ENCODE results near the gene MRPL49. TPM values are rescaled to one million over a fixed set of nuclear protein-coding genes. Genes with fewer than 3 reads are reported as not detected.

MRPL49 gene
- total RNA-seq, 1 donor from 2014 or later: 53.7 TPM

DNA sequence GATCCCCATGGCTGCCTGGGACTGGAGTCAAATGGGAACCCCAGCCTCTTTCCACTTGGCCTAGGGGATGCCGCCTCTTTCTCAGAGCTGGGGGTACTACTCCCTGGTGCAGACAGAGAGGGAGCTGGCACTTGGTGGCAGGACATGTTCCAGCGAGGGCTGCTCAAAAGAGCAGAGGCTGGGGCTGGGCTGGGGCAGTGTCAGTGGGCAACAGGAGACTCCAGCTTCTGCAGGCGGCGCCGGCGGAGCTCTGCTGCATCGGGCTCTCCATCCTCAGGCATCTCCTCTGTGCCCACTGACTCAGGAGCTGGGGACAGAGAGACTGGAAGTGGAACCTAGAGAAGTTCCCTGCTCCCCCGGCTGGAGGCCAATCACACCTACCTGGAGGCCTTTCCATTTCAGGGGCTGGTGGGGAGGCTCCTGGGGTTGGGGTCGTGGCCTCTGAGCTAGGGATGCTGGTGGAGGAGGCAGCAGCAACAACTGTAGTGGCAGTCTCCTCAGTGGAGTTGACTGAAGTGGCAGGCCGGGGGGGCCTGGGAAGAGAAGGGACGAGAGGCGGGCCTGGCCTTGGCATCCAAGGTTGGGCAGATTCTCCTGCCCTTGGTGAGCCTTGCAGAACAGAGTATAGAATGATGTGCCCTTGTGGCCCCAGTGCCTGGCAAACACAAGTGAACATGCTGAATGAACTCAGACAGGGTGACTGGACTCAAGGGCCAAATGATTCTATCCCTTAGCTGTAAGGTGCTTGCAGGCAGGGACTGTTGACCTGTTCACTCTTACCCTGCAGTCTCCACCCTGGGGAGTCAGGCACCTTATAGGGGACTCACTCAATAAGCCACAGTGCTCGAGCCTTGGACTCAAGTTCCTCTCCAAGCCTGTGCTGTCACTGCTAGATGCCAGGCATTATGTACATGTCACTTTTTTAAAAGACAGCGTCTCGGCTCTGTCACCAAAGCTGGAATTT lies 6.3 kb downstream of the MRPL49 start:
- no peak for ATAC-seq
- H3K27me3 ChIP-seq: no peaks in the 10 kb centered on the region
- TF ChIP-seq, protein P1, sequence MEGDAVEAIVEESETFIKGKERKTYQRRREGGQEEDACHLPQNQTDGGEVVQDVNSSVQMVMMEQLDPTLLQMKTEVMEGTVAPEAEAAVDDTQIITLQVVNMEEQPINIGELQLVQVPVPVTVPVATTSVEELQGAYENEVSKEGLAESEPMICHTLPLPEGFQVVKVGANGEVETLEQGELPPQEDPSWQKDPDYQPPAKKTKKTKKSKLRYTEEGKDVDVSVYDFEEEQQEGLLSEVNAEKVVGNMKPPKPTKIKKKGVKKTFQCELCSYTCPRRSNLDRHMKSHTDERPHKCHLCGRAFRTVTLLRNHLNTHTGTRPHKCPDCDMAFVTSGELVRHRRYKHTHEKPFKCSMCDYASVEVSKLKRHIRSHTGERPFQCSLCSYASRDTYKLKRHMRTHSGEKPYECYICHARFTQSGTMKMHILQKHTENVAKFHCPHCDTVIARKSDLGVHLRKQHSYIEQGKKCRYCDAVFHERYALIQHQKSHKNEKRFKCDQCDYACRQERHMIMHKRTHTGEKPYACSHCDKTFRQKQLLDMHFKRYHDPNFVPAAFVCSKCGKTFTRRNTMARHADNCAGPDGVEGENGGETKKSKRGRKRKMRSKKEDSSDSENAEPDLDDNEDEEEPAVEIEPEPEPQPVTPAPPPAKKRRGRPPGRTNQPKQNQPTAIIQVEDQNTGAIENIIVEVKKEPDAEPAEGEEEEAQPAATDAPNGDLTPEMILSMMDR (IDR thresholded peaks at IDR 0.05): no peak
- peaks cover 87% of the 10 kb centered on the region for H3K36me3 ChIP-seq
- H3K27ac ChIP-seq: no peak overlapping the region
- no peak for DNase-seq
- H3K4me1 ChIP-seq: peaks cover 15% of the 10 kb centered on the region
- intact Hi-C loops (cut with DNase I): no loop called here
- no peaks in the 10 kb centered on the region for H3K9me3 ChIP-seq
- no peak overlapping the region for H3K4me3 ChIP-seq

DNA sequence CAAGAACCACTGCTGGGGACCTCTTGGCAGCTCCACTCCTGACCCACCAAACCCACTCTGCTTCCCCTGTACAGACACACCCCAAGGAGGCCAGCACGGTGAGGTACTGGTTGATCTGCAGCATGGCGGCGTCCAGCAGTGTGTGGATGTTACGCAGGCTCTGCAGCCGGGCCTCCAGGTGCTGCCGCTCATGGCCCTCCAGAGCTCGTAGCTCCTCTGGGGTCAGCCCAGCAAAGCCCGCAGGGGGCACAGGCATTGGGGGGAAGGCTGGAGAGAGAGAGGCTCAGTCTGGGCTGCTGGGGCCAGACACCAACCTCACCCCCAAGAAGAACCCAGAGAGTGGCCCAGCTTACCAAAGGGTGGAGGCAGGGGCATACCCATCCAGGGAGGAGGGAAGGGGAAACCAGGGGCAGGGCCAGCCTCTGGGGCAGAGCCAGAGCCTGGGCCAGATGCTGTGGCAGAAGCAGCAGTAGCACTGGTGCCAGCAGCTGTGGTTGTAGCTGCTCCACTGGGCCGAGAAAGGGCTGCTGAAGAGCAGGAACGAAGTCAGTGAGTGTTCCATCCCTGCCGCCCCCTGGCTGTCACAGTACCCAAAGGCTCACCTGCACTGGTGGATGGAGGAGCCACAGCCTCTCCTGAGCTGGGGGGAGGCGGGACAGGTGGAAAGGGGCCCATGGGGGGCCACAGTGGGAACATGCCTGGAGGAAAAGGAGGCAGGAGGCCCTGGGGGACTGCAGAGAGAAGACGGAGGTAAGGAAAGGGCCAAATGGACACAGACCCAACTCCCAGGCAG lies 7.7 kb downstream of the MRPL49 start:
- Histone ChIP-seq H3K4me1 (peaks cover 17% of the 10 kb centered on the region), H3K27me3 (no peaks in the 10 kb centered on the region), H3K9me3 (no peaks in the 10 kb centered on the region), H3K4me3 (no peak overlapping the region), H3K27ac (no peak overlapping the region), H3K36me3 (peaks cover 80% of the 10 kb centered on the region)
- TF ChIP-seq, protein P1 (IDR thresholded peaks at IDR 0.05): no peak
- ATAC-seq (no peak), DNase-seq (peak; percentile 52)
- intact Hi-C loops (cut with DNase I): no loop called here

DNA sequence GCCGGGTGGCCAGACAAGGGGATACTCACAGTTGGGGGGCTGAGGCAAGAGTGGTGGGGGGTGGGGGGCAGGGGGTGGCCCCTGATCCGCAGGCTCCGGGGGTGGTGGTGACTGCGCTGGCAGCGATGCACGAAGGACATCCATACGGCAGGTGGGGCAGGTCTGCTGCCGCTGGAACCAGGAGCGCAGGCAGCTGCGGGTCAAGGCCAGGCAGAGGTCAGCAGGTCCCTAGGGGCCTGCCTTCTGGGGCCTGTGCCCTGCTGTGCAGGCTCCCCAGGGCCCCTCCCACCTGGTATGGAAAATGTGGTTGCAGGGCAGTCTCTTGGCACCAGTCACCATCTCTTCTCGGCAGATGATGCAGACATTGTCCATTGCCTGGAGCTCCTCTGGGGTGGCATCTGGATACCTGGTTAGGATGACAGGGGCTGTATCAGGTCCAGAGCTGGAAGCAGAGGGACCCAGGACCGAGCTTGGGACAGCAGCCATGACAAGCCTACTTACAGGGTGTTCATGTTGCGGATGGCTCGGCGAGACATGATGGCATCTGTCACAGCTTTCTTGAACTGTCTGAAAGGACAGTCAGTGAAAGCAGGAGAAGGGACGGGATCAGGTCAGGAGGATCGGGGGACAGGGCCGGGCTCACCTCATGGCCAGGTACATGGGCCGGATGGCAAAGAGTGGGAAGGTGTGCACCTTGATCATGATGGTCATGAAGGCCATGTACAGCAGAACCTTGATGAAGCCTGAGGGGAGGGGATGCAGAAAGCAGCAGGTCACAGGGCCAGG lies 8.7 kb downstream of the MRPL49 start:
- H3K9me3 ChIP-seq: no peaks in the 10 kb centered on the region
- ATAC-seq: no peak
- H3K36me3 ChIP-seq: peaks cover 70% of the 10 kb centered on the region
- TF ChIP-seq, protein P1 (IDR thresholded peaks at IDR 0.05): no peak
- H3K27me3 ChIP-seq: no peaks in the 10 kb centered on the region
- no peak overlapping the region for H3K27ac ChIP-seq
- peak; percentile 52 for DNase-seq
- peaks cover 22% of the 10 kb centered on the region for H3K4me1 ChIP-seq
- intact Hi-C loops (cut with DNase I): no loop called here
- H3K4me3 ChIP-seq: no peak overlapping the region

DNA sequence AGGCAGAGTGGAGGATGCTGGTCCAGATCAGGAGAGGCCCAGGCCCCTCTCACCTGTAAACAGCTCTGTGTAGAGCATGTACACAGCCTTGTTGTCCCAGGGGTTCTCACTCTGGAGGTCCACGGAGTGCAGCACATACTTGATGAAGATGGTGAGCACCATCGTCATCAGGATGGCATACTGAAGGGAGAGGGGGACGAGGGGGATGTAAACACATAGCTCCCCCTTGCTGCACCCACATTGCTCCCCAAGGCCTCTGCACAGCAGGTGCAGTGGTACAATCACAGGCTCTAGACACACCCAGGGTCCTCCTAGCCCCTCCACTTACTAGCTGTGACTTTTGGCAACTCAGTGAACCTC lies 9.3 kb downstream of the MRPL49 start:
- intact Hi-C loops (cut with DNase I): no loop called here
- Histone ChIP-seq H3K4me1 (peaks cover 24% of the 10 kb centered on the region), H3K36me3 (peaks cover 65% of the 10 kb centered on the region), H3K9me3 (no peaks in the 10 kb centered on the region), H3K27ac (no peak overlapping the region), H3K27me3 (no peaks in the 10 kb centered on the region), H3K4me3 (no peak overlapping the region)
- no peak for ATAC-seq
- DNase-seq: no peak
- TF ChIP-seq, protein P1 (IDR thresholded peaks at IDR 0.05): no peak

DNA sequence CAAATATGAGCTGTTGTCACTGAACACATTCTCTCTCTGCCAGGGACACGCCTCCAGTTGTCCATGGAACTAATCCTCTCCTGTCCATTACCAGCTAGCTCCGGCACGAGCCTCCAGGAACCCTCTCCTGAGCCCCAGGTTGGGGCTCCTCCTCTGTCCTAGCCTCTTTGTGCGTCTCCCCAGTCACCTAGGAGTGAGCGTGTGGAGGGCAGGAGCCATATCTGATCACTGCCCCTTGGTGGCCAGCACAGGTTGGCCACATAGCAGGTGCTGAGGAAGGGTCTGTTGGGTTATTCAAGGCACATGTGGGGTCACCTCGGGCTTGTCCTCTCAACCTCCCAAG lies 9.7 kb downstream of the MRPL49 start:
- H3K27ac ChIP-seq: no peak overlapping the region
- intact Hi-C loops (cut with DNase I): no loop called here
- no peak for ATAC-seq

More for the DNA sequence above, 9.7 kb downstream of the MRPL49 start:
- Histone ChIP-seq H3K27me3 (no peaks in the 10 kb centered on the region), H3K4me1 (peaks cover 24% of the 10 kb centered on the region), H3K36me3 (peaks cover 60% of the 10 kb centered on the region), H3K4me3 (no peak overlapping the region), H3K9me3 (no peaks in the 10 kb centered on the region)
- TF ChIP-seq, protein P1 (IDR thresholded peaks at IDR 0.05): no peak
- no peak for DNase-seq
